ENCODE measurements around the gene RERE. TPM values are rescaled to one million over a fixed set of nuclear protein-coding genes. Genes with fewer than 3 reads are reported as not detected.

Gene RERE
- total and polyA plus RNA-seq, 2 donors (not counting 3 experiments of a cell fraction or from before 2014, with no cell fraction given), result 14.1 to 113 TPM

DNA sequence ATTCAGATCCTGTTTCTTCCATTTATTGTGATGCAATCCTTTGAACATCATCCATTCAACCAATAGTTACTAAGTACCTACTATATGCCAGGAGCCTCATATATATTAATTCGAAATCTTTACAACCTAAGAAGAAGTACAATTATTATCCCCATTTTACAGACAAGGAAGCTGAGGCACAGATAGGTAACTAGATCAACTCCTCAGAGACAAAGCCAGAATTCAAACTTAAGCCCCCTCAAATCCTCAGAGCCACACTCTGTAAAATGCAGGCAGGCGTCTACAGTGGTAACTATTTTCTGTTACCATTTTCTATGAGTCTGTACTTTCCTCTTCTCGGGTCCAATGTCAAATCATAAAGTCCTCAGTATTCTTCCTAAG lies 391.7 kb downstream of the RERE start:
- H2AFZ ChIP-seq (ENCODE audit: low read depth, low read length), result no peak overlapping the region
- H3K9me3 ChIP-seq (replicated peaks; ENCODE audit: control insufficient read depth, insufficient read depth, low read length), result no peaks in the 10 kb centered on the region
- intact Hi-C loops (cut with micrococcal nuclease), result loop anchor here (2.0 to 10.0 kb wide), 2 partner anchors 277 to 429 kb away; no protein-coding TSS in a partner anchor
- peaks cover 23% of the 10 kb centered on the region for H3K79me2 ChIP-seq (ENCODE audit: control insufficient read depth, insufficient read depth, low read length)
- no TSS peak for BruUV-seq (replicated peaks)
- ChIA-PET CTCF (no interaction called here), POLR2A (no interaction called here)
- TF ChIP-seq, protein P1, sequence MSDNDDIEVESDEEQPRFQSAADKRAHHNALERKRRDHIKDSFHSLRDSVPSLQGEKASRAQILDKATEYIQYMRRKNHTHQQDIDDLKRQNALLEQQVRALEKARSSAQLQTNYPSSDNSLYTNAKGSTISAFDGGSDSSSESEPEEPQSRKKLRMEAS (IDR thresholded peaks at IDR 0.05; ENCODE audit: insufficient read depth, insufficient read length), result no peak
- TF ChIP-seq, protein P2, sequence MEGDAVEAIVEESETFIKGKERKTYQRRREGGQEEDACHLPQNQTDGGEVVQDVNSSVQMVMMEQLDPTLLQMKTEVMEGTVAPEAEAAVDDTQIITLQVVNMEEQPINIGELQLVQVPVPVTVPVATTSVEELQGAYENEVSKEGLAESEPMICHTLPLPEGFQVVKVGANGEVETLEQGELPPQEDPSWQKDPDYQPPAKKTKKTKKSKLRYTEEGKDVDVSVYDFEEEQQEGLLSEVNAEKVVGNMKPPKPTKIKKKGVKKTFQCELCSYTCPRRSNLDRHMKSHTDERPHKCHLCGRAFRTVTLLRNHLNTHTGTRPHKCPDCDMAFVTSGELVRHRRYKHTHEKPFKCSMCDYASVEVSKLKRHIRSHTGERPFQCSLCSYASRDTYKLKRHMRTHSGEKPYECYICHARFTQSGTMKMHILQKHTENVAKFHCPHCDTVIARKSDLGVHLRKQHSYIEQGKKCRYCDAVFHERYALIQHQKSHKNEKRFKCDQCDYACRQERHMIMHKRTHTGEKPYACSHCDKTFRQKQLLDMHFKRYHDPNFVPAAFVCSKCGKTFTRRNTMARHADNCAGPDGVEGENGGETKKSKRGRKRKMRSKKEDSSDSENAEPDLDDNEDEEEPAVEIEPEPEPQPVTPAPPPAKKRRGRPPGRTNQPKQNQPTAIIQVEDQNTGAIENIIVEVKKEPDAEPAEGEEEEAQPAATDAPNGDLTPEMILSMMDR (IDR thresholded peaks at IDR 0.05; ENCODE audit: extremely low read depth in 1 of 2, insufficient read depth in 1 of 2, low read depth in 1 of 2, low read length in 2 of 2), result no peak
- no peak for TF ChIP-seq FOS (IDR thresholded peaks at IDR 0.05; ENCODE audit: borderline replicate concordance, insufficient read depth, low read length)
- TF ChIP-seq POLR2AphosphoS5 (IDR thresholded peaks at IDR 0.05; ENCODE audit: insufficient read depth, low read depth, low read length), result no peak
- TF ChIP-seq GATA2 (IDR thresholded peaks at IDR 0.05; ENCODE audit: insufficient read depth, insufficient read length, low read depth, low read length), result no peak
- TF ChIP-seq MYC (IDR thresholded peaks at IDR 0.05; ENCODE audit: low read depth, low read length), result no peak
- no peak for TF ChIP-seq JUN (IDR thresholded peaks at IDR 0.05; ENCODE audit: borderline replicate concordance, insufficient read depth, insufficient read length, low read depth)
- no peak for TF ChIP-seq POLR2A (IDR thresholded peaks at IDR 0.05; ENCODE audit: low read depth, low read length)
- TF ChIP-seq EZH2 (IDR thresholded peaks at IDR 0.05; ENCODE audit: borderline replicate concordance, low read depth, low read length, severe bottlenecking), result no peak
- H3K9me1 ChIP-seq (replicated peaks; ENCODE audit: control insufficient read depth, extremely low read depth, insufficient read depth, low read length), result no peaks in the 10 kb centered on the region
- FAIRE-seq (no peak), DNase-seq (ENCODE audit: low read depth, low spot score) (no peak)
- no peaks in the 10 kb centered on the region for H3K36me3 ChIP-seq (ENCODE audit: control insufficient read depth in 2 of 2, extremely low read depth in 1 of 2, insufficient read depth in 2 of 2, low read length in 2 of 2)
- no peaks in the 10 kb centered on the region for H4K20me1 ChIP-seq (replicated peaks; ENCODE audit: control insufficient read depth, extremely low read depth, insufficient read depth, low read length)
- peaks cover 23% of the 10 kb centered on the region for H3K4me1 ChIP-seq (ENCODE audit: control insufficient read depth, extremely low read depth, insufficient read depth, low read length)
- H3K27ac ChIP-seq (ENCODE audit: insufficient read depth, low read depth, low read length), result no peak overlapping the region
- H3K27me3 ChIP-seq (ENCODE audit: control insufficient read depth in 2 of 2, insufficient read depth in 2 of 2, low read length in 2 of 2), result no peaks in the 10 kb centered on the region
- H3K4me2 ChIP-seq (ENCODE audit: insufficient read depth, low read length), result no peak overlapping the region
- no peak overlapping the region for H3K9ac ChIP-seq (replicated peaks; ENCODE audit: extremely low read depth, insufficient read depth, low read length)
- dilution Hi-C loops (cut with MboI; ENCODE audit: extremely low pct_ligation_motif_present, low sequenced_read_pairs), result no loop called here
- H3K4me3 ChIP-seq (replicated peaks in 1 of 3; ENCODE audit: insufficient read depth in 1 of 3, low read depth in 1 of 3, low read length in 3 of 3), result no peak overlapping the region
